Panc1 (cell line): Measurements from ENCODE around the gene METTL25B. TPM values are rescaled to one million over a fixed set of nuclear protein-coding genes. Genes with fewer than 3 reads are reported as not detected.

Source experiments
- ATAC-seq: fragments of 200-7000 bp; cut with Tn5 transposase; 2 replicates; pipeline ENCODE4 v1.9.1; 2020; ENCODE audit warnings: mild to moderate bottlenecking, moderate library complexity
- BruUV-seq: library from RNA; stranded (reverse); fragments of 400-500 nt; replicated peaks from 2 replicates; lab custom pipeline; 2021; lab: Mats Ljungman, UMichigan
- CTCF ChIA-PET: fragments of 300-600 bp; sonication (Branson Sonifier 250); formaldehyde crosslinking; loops from one replicate; lab custom pipeline; 2022; ENCODE audit warnings: antibody characterized with exemption; lab: Charles Lee
- POLR2A ChIA-PET: fragments of 300-600 bp; sonication (Branson Sonifier 250); formaldehyde crosslinking; loops from one replicate; lab custom pipeline; 2022; ENCODE audit warnings: antibody characterized with exemption; lab: Charles Lee
- DNase-seq: peaks from one replicate; pipeline ENCODE4 v3.0.0-alpha.2; 2010; ENCODE audit warnings: low read depth, low spot score
- H3K27ac ChIP-seq: 2 replicates; pipeline ENCODE4 v1.5.1; 2011; ENCODE audit warnings: mild to moderate bottlenecking, low read length, inconsistent platforms
- H3K27me3 ChIP-seq: fragments of 200-500 bp; sonication (Bioruptor generic); 2 replicates; pipeline ENCODE4 v1.6.0; 2014; ENCODE audit warnings: low read length, inconsistent platforms; ENCODE audit not compliant: control insufficient read depth, insufficient read depth
- H3K36me3 ChIP-seq: fragments of 200-500 bp; sonication (Bioruptor generic); 2 replicates; pipeline ENCODE4 v1.5.1; 2014; ENCODE audit warnings: inconsistent platforms, mild to moderate bottlenecking, low read length, moderate library complexity; ENCODE audit not compliant: control insufficient read depth, insufficient read depth
- H3K4me1 ChIP-seq: 2 replicates; pipeline ENCODE4 v1.5.1; 2011; ENCODE audit warnings: inconsistent platforms, mild to moderate bottlenecking, low read length, moderate library complexity; ENCODE audit not compliant: control insufficient read depth, insufficient read depth
- H3K4me3 ChIP-seq, 2 experiments: 2 replicates each; pipeline ENCODE4 v1.5.1; 2011 to 2012; ENCODE audit warnings: low read depth in 2 of 2, low read length in 2 of 2, mild to moderate bottlenecking in 2 of 2, inconsistent platforms in 1 of 2, moderate library complexity in 1 of 2
- H3K9me3 ChIP-seq: fragments of 200-500 bp; sonication (Bioruptor generic); 2 replicates; pipeline ENCODE4 v1.5.1; 2014; ENCODE audit warnings: low read depth, mild to moderate bottlenecking, inconsistent platforms, low read length, moderate library complexity; ENCODE audit not compliant: control insufficient read depth, insufficient read depth
- POLR2AphosphoS5 ChIP-seq: IDR thresholded peaks from 2 replicates; pipeline ENCODE4 v1.6.1; 2012; ENCODE audit warnings: mild to moderate bottlenecking, low read depth, low read length, moderate library complexity
- SIN3A ChIP-seq: IDR thresholded peaks from 2 replicates; pipeline ENCODE4 v1.6.1; 2012; ENCODE audit warnings: low read depth, mild to moderate bottlenecking, low read length, moderate library complexity, borderline replicate concordance; ENCODE audit not compliant: insufficient read depth
- TCF7L2 ChIP-seq: IDR thresholded peaks from 2 replicates; pipeline ENCODE4 v1.6.1; 2011; ENCODE audit warnings: mild to moderate bottlenecking, low read depth, low read length, inconsistent platforms
- in situ Hi-C: cut with HindIII; loops from 2 replicates; pipeline ENCODE4 v1.10.0; 2016; ENCODE audit warnings: low sequenced_read_pairs, low pct_unique_long_range_greater_than_20kb
- intact Hi-C: fragments of 100-400 bp; cut with micrococcal nuclease; formaldehyde crosslinking; loops from one replicate; pipeline ENCODE4 v1.10.0; 2022; ENCODE audit not compliant: unreplicated experiment
- total RNA-seq: library from RNA; stranded (reverse); gene quantifications from one replicate; pipeline ENCODE4 v1.2.1, GENCODE V29; 2021; ENCODE audit not compliant: unreplicated experiment
- TF ChIP-seq, protein P1 (sequence below): fragments of 450-650 bp; IDR thresholded peaks from 2 replicates; pipeline ENCODE4 v1.5.1; 2017; ENCODE audit warnings: mild to moderate bottlenecking
- TF ChIP-seq, protein P2 (sequence below), 2 experiments: IDR thresholded peaks; 2 replicates each; pipeline ENCODE4 v1.6.1; 2011 to 2012; ENCODE audit warnings: low read depth in 2 of 2, control low read depth in 1 of 2, low read length in 1 of 2, mild to moderate bottlenecking in 1 of 2, moderate library complexity in 1 of 2; ENCODE audit not compliant: insufficient read depth in 1 of 2

Gene METTL25B
- total RNA-seq, 1 experiment from 2014 or later: 32.8 TPM

DNA sequence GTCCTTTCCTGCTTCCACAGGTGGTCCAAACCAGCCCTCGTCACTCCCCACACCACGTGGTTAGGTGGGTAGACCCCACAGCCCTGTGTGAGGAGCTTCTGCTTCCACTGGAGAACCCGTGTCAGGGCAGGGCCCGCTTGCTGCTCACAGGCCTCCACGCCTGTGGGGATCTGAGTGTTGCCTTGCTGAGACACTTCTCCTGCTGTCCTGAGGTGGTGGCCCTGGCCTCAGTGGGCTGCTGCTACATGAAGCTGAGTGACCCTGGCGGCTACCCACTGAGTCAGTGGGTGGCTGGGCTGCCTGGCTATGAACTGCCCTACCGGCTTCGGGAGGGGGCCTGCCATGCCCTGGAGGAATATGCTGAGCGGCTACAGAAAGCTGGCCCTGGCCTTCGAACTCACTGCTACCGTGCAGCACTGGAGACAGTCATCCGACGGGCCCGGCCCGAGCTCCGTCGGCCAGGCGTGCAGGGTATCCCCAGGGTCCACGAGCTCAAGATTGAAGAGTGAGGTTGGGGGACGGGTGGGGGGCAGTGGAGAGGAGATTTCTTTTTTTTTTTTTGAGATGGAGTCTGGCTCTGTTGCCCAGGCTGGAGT is 5.8 kb downstream of the METTL25B start:
- intact Hi-C loops (no loop called here), in situ Hi-C loops (no loop called here)
- ChIA-PET CTCF (no interaction called here), POLR2A (interaction anchor here (0.6 to 0.7 kb wide), 2 partner anchors 25 to 802 kb away, joined by 3 to 15 read pairs; no protein-coding TSS in a partner anchor)
- Histone ChIP-seq H3K27ac (no peak overlapping the region), H3K4me3 (no peak overlapping the region), H3K27me3 (no peaks in the 10 kb centered on the region), H3K9me3 (no peaks in the 10 kb centered on the region), H3K4me1 (peaks cover 5% of the 10 kb centered on the region), H3K36me3 (no peaks in the 10 kb centered on the region; the same call in 1 of the 2 replicates)
- no peak for ATAC-seq
- TF ChIP-seq TCF7L2 (no peak), POLR2AphosphoS5 (no peak), SIN3A (no peak)
- TF ChIP-seq, protein P1, sequence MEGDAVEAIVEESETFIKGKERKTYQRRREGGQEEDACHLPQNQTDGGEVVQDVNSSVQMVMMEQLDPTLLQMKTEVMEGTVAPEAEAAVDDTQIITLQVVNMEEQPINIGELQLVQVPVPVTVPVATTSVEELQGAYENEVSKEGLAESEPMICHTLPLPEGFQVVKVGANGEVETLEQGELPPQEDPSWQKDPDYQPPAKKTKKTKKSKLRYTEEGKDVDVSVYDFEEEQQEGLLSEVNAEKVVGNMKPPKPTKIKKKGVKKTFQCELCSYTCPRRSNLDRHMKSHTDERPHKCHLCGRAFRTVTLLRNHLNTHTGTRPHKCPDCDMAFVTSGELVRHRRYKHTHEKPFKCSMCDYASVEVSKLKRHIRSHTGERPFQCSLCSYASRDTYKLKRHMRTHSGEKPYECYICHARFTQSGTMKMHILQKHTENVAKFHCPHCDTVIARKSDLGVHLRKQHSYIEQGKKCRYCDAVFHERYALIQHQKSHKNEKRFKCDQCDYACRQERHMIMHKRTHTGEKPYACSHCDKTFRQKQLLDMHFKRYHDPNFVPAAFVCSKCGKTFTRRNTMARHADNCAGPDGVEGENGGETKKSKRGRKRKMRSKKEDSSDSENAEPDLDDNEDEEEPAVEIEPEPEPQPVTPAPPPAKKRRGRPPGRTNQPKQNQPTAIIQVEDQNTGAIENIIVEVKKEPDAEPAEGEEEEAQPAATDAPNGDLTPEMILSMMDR: no peak
- TF ChIP-seq, protein P2, sequence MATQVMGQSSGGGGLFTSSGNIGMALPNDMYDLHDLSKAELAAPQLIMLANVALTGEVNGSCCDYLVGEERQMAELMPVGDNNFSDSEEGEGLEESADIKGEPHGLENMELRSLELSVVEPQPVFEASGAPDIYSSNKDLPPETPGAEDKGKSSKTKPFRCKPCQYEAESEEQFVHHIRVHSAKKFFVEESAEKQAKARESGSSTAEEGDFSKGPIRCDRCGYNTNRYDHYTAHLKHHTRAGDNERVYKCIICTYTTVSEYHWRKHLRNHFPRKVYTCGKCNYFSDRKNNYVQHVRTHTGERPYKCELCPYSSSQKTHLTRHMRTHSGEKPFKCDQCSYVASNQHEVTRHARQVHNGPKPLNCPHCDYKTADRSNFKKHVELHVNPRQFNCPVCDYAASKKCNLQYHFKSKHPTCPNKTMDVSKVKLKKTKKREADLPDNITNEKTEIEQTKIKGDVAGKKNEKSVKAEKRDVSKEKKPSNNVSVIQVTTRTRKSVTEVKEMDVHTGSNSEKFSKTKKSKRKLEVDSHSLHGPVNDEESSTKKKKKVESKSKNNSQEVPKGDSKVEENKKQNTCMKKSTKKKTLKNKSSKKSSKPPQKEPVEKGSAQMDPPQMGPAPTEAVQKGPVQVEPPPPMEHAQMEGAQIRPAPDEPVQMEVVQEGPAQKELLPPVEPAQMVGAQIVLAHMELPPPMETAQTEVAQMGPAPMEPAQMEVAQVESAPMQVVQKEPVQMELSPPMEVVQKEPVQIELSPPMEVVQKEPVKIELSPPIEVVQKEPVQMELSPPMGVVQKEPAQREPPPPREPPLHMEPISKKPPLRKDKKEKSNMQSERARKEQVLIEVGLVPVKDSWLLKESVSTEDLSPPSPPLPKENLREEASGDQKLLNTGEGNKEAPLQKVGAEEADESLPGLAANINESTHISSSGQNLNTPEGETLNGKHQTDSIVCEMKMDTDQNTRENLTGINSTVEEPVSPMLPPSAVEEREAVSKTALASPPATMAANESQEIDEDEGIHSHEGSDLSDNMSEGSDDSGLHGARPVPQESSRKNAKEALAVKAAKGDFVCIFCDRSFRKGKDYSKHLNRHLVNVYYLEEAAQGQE (IDR thresholded peaks at IDR 0.05; ENCODE audit: insufficient read depth in 1 of 2, low read depth in 2 of 2, low read length in 1 of 2): no peak
- no TSS peak for BruUV-seq
- DNase-seq: no peak

DNA sequence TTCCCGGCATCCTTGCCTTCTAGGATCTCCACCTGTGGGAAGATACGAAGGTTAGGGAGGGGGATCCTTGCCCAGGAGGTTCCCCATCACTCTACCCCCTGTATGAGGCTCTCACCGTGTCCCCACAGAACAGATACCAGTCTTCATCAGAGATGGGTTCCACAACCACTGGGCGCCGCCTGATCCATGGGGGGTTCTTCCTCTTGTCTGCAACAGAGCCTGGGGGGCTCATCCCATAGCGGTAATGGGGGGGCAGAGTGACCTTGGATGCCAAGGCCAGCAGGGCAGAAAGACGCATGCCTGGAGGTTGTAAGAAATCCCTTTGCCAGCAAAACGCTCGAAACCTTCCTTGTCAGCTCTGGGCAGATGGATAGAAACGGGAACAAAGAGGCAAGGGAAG is 10.1 kb downstream of the METTL25B start:
- Histone ChIP-seq H3K9me3 (no peaks in the 10 kb centered on the region), H3K36me3 (peaks cover 13% of the 10 kb centered on the region), H3K27ac (no peak overlapping the region), H3K4me1 (peaks cover 22% of the 10 kb centered on the region), H3K4me3 (no peak overlapping the region), H3K27me3 (no peaks in the 10 kb centered on the region)
- BruUV-seq: no TSS peak
- CTCF ChIA-PET: no interaction called here
- no peak for DNase-seq
- in situ Hi-C loops (no loop called here), intact Hi-C loops (no loop called here)
- TF ChIP-seq POLR2AphosphoS5: no peak
- TF ChIP-seq, protein P2 (IDR thresholded peaks at IDR 0.05; ENCODE audit: insufficient read depth in 1 of 2, low read depth in 2 of 2, low read length in 1 of 2): no peak
- TF ChIP-seq TCF7L2: no peak
- TF ChIP-seq, protein P1: no peak
- TF ChIP-seq SIN3A: no peak
- ATAC-seq: no peak
- POLR2A ChIA-PET: no interaction called here
